AG08395 (cell line): ENCODE results near the gene WDR18.

Experiments used
- DNase-seq: peaks from one replicate; pipeline ENCODE4 v3.0.0; 2012; ENCODE audit warnings: mixed read lengths, low spot score

WDR18 gene

DNA sequence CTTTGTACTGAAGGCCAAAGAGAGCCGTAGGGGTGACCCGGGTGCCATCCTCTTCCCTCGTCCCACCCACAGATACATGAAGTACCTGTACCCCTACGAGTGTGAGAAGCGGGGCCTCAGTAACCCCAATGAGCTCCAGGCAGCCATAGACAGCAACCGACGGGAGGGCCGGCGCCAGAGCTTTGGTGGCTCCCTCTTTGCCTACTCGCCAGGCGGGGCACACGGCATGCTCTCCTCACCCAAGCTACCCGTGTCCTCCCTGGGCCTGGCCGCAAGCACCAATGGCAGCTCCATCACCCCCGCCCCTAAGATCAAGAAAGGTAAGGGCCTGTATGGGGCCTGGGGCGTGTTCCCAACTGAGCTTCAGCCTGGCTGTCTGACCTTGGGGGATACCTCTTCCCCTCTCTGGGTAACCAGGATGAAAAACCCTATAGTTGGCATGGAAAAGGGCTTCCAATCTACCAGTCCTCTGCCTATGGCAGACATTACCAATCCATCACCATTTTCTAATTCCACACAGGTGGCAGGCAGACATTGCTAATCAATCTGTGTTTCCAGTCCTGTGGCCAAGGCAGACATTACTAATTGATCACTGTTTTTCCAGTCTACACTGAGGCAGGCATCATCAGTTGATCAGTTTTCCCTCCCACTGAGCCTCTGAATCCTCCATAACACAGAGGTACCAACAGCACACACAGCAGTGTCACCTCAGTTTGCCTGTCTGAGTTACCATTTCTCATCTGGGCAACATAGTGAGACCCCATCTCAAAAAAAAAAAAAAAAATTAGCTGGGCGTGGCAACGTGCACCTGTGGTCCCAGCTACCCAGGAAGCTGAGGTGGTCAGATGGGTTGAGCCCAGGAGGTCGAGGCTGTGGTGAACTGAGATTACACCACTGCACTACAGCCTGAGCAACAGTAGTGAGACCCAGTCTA is 19.1 kb upstream of the WDR18 start:
- DNase-seq: no peak

GRCh38 chr19:966485-967088 is 17.6 kb upstream of the WDR18 start:
- no peak for DNase-seq

GRCh38 chr19:970695-971094 is 13.4 kb upstream of the WDR18 start:
- no peak for DNase-seq

- DNase-seq: no peak
Measured at GRCh38 chr19:971795-972194, 12.3 kb upstream of the WDR18 start.

DNA sequence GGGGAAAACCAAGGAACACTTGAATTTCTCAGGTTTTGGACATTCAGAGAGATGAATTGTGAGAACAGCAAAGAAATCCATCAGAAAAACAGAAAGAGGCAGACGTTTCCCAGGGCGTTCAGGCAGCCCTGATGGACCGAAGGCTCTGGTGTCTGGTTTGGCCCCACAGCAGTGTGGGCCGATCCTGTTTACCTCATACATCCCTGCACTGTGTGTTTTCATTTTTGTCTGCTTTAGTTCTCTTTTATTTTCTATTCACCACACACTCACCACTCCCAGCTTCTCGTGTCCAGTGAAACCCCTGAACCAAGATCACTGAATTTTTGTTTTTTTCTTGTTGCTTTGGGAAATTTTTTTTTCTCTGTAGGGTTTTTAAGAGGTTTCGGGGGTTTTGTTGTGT is 11.9 kb upstream of the WDR18 start:
- no peak for DNase-seq

GRCh38 chr19:973726-974563 is 10.2 kb upstream of the WDR18 start:
- no peak for DNase-seq

DNA sequence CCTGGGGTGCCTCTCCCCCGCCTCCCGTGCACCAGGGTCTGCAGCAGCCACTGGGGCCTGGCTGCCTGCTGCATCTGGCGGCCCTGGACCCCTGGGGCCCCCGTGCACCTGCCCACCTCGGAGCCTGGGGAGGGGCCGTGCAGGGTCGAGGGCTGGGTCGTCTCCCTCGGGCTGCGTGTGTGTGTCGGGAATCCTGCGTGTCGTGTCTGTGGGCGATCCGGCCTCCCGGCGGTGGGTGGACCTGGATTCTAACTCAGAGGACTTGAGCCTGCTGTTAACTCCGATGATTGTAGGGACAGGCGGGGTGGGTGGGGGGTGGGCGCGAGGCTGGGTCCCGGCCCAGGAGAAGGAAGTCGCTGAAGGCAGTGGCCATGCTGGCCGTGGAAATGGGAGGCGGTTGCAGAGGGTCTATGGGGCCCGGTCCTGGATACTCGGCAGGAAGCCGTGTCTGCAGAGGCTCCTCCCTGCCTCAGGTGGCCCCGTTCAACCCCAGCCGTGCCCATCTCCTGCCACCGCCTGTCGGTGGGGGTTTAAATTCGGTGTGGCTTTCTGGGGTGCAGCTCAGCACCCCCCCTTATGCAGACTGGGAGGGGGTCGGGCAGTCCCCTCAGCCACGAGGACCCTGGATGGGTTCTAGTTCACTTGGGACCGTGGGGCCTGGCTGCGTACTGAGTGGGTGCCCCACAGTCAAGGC is 9.4 kb upstream of the WDR18 start:
- DNase-seq: no peak

- no peak for DNase-seq
Measured at GRCh38 chr19:976476-976875, 7.7 kb upstream of the WDR18 start.

DNA sequence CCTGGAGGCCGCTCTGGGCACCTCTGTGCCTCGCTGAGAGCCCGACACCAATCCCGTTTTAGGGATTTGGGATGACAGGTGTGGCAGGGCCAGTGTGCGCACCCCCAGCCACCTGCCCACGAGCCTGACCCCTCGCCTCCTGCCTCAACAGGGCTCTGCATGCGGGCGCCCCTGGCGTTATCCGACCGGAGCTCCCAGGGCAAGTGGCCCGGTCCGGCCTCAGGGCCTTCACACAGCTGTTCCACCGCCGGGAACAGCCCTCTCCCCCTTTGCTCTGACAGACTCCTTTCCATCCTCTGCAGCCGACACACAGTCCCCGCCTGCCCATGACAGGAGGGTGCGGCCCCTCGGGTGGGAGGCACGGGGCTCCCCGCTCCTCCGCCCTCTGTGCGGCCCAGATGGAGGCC is 7.1 kb upstream of the WDR18 start:
- no peak for DNase-seq

- DNase-seq: no peak
Measured at GRCh38 chr19:979318-979741, 4.8 kb upstream of the WDR18 start.

DNA sequence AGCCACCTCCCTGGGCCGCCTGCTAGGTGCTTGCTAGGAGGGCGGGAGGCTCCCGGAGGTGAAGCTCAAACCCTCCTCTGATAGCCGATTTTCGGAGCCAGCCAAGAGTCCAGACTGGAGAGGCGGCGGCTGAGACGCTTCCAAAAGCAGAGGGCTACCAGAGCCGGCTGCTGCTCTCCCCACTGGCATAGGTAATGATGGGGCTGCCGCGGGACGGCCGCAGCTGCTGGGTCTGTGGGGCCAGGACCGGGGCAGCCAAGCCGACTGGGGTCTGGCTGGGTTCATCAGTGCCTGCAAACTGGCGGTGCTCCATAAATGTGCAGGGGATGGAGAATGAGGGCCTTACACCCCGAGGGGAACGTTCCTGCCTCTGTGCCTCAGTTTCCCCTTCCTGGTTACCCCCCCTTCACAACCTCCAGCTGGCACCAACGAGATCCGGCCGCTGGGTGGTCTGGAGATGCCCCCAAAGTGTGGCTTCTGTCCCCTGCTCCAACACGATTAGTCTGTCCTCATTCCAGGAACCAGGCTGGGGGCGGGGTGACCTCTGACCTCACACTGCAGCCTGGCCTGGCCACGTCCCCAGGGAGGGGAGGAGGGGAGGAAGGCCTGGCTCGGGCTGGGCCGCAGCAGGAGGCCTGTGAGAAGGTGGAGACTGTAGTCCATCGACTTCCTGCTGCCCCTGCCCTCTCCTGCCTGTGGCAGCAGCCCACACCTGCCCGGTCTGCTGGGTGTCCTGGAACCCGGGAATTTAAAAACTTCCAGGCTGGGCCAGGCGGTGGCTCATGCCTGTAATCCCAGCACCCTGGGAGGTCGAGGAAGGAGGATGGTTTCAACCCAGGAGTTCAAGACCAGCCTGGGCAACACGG is 3.8 kb upstream of the WDR18 start:
- DNase-seq: no peak

DNA sequence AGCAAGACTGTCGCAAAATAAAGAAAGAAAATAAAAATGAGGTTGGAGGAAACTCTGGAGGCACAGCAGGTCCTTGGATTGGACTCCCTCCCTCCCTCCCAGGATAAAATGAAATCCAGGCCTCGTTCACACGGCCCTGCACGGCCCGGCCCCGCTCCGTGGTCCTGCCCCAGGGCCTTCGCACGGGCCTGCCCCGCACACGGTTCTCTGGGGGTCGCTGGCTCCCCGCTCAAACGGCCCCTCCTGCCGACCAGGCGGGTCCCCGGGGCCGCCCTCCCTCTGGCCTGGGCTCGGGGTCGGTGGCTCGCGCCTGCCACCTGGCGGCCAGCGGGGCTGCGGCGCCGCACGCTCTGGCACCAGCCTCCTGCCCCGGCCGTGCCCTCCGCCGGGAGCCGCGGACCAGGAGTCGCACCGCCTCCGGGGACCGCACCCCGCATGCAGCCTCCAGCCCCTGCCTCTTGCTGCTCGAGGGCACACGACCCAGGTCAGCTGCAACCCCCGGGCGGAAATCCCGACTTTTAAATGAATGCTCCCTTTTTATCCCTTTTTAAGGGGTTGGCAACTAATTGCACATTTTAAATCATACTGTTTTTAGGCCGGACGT is 1.5 kb upstream of the WDR18 start:
- DNase-seq: peak; percentile 92

GRCh38 chr19:986083-986482 is 1.9 kb downstream of the WDR18 start:
- DNase-seq: no peak

- DNase-seq: no peak
Measured at GRCh38 chr19:988081-988480, 3.9 kb downstream of the WDR18 start.

GRCh38 chr19:988510-988909 is 4.4 kb downstream of the WDR18 start:
- no peak for DNase-seq

- no peak for DNase-seq
Measured at GRCh38 chr19:989381-990081, 5.4 kb downstream of the WDR18 start.

- no peak for DNase-seq
Measured at GRCh38 chr19:990119-990571, 6.0 kb downstream of the WDR18 start.

DNA sequence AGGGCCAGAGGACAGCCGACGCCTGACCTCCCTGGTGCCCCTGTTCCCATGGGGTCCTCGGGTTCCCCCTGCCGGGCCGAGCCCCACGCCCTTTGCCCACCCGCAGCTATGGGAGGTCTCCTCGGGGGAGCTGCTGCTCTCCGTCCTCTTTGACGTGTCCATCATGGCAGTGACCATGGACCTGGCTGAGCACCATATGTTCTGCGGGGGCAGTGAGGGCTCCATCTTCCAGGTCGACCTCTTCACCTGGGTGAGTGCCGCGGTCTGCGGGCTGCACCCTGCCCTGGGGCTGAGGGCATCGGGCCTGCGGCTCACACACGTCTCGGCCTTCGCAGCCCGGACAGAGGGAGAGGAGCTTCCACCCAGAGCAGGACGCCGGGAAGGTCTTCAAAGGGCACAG is 6.6 kb downstream of the WDR18 start:
- no peak for DNase-seq

DNA sequence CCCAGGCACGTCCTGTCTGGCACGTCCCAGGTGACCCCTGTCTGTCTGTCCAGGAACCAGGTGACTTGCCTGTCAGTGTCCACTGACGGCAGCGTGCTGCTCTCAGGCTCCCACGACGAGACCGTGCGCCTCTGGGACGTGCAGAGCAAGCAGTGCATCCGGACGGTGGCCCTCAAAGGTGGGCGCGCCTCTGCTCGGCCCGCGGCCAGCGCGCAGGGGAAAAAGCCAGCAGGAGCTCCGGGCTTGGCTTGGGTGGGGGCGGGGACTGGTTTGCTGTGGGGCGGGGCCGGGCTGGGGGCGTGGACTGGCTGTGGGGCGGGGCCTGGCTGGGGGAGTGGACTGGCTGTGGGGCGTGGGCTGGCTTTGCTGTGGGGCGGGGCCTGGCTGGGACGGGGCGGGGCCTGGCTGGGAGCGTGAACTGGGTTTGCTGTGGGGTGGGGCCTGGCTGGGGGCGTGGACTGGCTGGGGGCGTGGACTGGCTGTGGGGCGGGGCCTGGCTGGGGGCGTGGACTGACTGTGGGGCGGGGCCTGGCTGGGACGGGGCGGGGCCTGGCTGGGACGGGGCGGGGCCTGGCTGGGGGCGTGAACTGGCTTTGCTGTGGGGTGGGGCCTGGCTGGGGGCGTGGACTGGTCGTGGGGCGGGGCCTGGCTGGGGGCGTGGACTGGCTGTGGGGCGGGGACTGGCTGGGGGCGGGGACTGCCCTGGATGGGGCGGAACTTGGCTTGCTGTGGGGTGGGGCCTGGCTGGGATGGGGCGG is 7.2 kb downstream of the WDR18 start:
- peak; percentile 52 for DNase-seq
